GM21825 (cell line): ENCODE data around the gene HACD1.
A peak's percentile ranks its signal among the peaks of the same experiment; 100 is the strongest.

ENCODE experiments used
- ATAC-seq: cut with Tn5 transposase; IDR thresholded peaks from one replicate; pipeline ENCODE4 v1.9.1; 2021; ENCODE audit warnings: mild to moderate bottlenecking, moderate library complexity; ENCODE audit not compliant: unreplicated experiment

Gene HACD1

GRCh38 chr10:17617031-17617911 is at the start of gene HACD1:
Gene HACD1 (minus strand): TSS chr10:17617374. CDS start chr10:17617339, 35 bp downstream.
- ATAC-seq: peak; percentile 67

DNA sequence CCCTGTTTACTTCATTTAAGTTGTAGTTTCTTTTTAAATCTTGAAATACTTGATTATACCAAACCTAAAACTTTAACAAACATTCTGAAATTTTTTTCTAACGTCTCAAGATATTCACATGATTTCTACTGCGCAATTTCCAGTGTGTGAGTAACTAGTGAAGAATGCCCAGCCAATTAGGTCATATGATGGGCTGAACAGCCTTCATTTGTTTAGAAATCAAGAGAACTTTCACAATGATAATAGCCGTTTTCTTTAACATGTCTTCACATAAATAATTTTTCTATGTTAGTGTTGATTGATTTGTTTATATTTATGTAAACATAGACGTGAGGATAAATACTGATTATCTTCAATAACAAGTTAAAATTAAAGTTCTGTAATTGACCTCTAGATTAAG is 48.6 kb upstream of the HACD1 start:
- no peak for ATAC-seq

- ATAC-seq: no peak
Observed at GRCh38 chr10:17663450-17663849, 46.3 kb upstream of the HACD1 start.

GRCh38 chr10:17662193-17663138 is 45.3 kb upstream of the HACD1 start:
- ATAC-seq: no peak

GRCh38 chr10:17661510-17661909 is 44.3 kb upstream of the HACD1 start:
- ATAC-seq: no peak

- no peak for ATAC-seq
Observed at GRCh38 chr10:17660921-17661320, 43.7 kb upstream of the HACD1 start.

DNA sequence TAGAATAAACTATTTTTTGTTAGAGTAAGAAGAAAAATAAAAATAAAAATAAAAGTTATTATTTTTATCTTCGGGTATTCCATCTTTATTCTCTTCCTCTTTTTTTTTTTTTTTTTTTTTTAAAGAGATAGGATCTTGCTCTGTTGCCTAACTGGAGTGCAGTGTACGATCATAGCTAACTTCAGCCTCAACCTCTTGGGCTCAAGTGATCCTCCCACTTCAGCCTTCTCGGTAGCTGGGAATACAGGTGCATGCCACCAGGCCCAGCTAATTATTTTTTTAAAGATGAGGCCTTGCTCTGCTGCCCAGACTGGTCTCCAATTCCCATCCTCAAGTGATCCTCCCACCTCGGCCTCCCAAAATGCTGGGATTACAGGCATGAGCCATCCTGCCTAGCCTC is 42.2 kb upstream of the HACD1 start:
- ATAC-seq: no peak

DNA sequence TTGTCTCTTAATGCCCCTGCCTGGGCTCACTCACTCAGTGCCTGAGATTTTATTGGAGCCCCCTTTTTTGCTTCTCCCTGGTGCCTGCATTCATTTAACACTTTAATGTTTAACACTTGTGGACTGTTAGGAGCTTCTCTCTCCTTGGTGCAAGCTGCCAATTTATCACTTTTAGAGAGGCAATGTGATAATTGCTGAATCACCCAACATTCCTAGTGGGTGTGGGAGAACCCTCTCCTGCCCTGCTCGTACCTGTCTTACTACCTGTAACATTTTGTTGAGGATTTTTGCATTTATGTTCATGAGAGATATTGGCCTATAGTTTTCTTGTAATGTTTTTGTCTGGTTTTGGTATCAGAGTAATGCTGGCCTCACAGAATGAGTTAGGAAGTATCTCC is 39.9 kb upstream of the HACD1 start:
- no peak for ATAC-seq

- peak; percentile 93 for ATAC-seq
Observed at GRCh38 chr10:17655567-17656146, 38.5 kb upstream of the HACD1 start.

GRCh38 chr10:17655009-17655408 is 37.8 kb upstream of the HACD1 start:
- peak; percentile 30 for ATAC-seq

DNA sequence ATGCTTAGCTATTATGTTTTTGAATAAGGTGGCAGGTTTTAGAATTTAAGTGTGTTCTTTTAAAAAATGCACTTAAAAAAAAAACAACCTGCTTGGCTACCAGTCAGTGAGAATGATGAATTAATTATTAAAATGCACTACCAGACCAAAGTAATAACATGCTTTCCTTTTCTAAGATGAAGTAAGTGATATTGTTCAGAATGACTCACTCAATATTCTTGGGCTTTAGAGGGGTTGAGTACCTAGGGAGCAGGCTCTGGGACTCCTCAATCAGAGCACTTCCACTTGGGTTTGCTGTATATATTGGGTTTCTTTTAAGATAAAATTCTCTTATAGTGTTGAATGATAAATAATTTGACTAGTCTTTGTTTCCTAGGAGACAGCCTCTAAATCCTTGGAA is 35.4 kb upstream of the HACD1 start:
- no peak for ATAC-seq

- no peak for ATAC-seq
Observed at GRCh38 chr10:17651896-17652295, 34.7 kb upstream of the HACD1 start.

DNA sequence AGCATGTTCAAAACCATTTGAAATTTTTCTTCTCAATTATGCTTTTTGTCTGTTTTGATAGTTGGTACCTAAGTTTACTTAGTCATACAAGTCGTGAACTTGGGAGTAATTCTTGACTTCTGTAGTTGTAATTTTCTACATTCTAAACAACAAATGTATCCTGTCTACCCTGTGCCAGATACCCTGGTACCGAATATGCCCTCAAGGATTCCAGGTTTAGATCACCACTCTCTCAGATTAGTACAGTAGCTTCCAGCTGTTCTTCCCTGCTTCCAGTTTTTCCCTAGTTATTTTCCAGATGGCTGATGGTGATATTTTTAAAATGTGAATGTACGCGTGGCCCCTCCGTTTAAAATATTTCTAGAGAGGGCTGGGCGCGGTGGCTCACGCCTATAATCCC is 33.2 kb upstream of the HACD1 start:
- ATAC-seq: no peak

DNA sequence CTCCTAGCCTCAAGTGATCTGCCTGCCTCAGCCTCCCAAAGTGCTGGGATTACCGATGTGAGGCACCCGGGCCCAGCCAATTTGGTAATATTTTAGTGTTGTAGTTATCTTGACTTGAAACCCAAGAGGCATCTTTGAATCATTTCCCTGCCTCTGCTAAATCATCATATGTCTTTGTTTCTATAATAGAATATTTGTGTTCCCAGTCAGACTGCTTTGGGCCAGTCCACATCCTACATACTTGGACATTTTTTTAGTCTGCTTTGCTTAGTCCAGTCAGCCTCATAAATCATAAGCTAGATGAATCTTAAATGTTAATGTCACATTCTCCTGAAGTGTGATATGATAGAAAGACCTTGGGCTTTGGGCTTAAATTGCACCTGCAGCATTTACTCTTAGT is 32.7 kb upstream of the HACD1 start:
- ATAC-seq: no peak

- ATAC-seq: no peak
Observed at GRCh38 chr10:17649052-17649451, 31.9 kb upstream of the HACD1 start.

DNA sequence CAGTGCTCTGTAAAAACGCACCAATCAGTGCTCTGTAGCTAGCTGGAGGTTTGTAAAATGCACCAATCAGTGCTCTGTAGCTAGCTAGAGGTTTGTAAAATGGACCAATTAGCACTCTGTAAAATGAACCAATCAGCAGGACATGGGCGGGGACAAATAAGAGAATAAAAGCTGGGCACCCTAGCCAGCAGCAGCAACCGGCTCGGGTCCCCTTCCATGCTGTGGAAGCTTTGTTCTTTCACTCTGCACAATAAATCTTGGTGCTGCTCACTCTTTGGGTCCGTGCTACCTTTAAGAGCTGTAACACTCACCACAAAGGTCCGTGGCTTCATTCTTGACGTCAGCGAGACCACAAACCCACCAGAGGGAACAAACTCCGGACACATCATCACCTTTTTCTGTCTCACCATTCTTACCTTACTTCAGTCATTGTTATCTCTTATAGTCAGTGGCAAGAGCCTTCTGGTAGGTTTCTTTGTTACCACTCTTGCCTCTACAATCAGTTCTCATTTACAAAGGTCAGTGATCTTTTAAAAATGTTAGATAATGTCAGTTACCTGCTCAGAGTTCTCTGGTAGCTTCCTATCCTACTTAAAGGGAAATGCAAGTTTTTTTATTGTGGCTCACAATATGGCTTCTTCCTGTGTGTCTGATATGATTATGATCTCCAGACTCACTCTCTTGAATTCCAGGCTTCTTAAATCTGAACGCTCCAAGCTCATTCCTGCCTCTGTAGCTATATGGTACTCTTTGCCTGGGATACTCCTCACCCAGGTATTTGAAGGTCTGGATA is 31.3 kb upstream of the HACD1 start:
- ATAC-seq: no peak

DNA sequence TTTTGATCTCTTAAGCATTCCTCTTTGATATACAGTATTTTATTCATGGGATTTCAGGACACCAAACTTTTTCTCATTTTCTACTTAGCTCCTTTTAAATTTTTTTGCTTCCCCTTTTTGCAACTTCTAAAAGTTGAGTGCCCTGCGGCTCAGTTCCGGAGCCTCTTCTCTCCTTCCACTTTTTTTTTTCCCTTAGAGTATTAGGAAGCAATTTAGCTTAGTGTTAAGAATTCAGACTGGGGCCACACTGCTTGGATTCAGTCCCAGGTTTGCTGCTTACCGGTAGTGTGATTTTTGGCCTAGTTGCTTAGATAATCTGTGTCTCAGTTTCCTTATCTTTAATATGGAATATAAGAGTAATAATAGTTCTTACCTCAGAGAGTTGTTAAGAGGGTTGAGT is 30.2 kb upstream of the HACD1 start:
- ATAC-seq: no peak

- ATAC-seq: no peak
Observed at GRCh38 chr10:17645621-17646345, 28.6 kb upstream of the HACD1 start.

GRCh38 chr10:17644485-17644943 is 27.3 kb upstream of the HACD1 start:
- peak; percentile 20 for ATAC-seq
